GM23338 (cell line): ENCODE data around the gene MOV10. TPM values are rescaled to one million over a fixed set of nuclear protein-coding genes. Genes with fewer than 3 reads are reported as not detected.
A peak's percentile ranks its signal among the peaks of the same experiment; 100 is the strongest.

Source experiments
- ATAC-seq: fragments of 200-7000 bp; cut with Tn5 transposase; 3 replicates; pipeline ENCODE4 v1.9.1; 2020
- DNase-seq: peaks from one replicate; pipeline ENCODE4 v3.0.0-alpha.2; 2015; ENCODE audit warnings: low spot score
- H2AFZ ChIP-seq: fragments of 200-600 bp; sonication (generic); 2 replicates; pipeline ENCODE4 v1.8.0; 2016; ENCODE audit warnings: antibody characterized with exemption, mild to moderate bottlenecking, moderate library complexity
- H3F3A ChIP-seq: fragments of 200-600 bp; sonication (generic); replicated peaks from 2 replicates; pipeline ENCODE4 v1.8.0; 2017; ENCODE audit warnings: antibody characterized with exemption, mixed run types, low read depth
- H3K27ac ChIP-seq: fragments of 200-600 bp; sonication (generic); 2 replicates; pipeline ENCODE4 v1.6.1; 2016; ENCODE audit warnings: low read depth
- H3K27me3 ChIP-seq: fragments of 200-600 bp; sonication (generic); 2 replicates; pipeline ENCODE4 v1.8.0; 2016; ENCODE audit warnings: mild to moderate bottlenecking, mixed run types, moderate library complexity; ENCODE audit not compliant: insufficient read depth
- H3K36me3 ChIP-seq: fragments of 200-600 bp; sonication (generic); 2 replicates; pipeline ENCODE4 v1.8.0; 2016; ENCODE audit warnings: mild to moderate bottlenecking; ENCODE audit not compliant: insufficient read depth
- H3K4me1 ChIP-seq: fragments of 200-600 bp; sonication (generic); 2 replicates; pipeline ENCODE4 v1.8.0; 2016; ENCODE audit warnings: mild to moderate bottlenecking, moderate library complexity; ENCODE audit not compliant: insufficient read depth
- H3K4me2 ChIP-seq: fragments of 200-600 bp; sonication (generic); 2 replicates; pipeline ENCODE4 v1.7.1; 2017; ENCODE audit warnings: mixed run types
- H3K4me3 ChIP-seq: fragments of 200-600 bp; sonication (generic); 2 replicates; pipeline ENCODE4 v1.6.1; 2016; ENCODE audit warnings: mixed run types
- H3K79me2 ChIP-seq: fragments of 200-600 bp; sonication (generic); replicated peaks from 2 replicates; pipeline ENCODE4 v1.8.0; 2017; ENCODE audit warnings: mild to moderate bottlenecking; ENCODE audit not compliant: insufficient read depth
- H3K9me2 ChIP-seq: fragments of 200-600 bp; sonication (generic); 2 replicates; pipeline ENCODE4 v1.8.0; 2017; ENCODE audit not compliant: insufficient read depth
- H4K20me1 ChIP-seq: fragments of 200-600 bp; sonication (generic); replicated peaks from 2 replicates; pipeline ENCODE4 v1.8.0; 2017; ENCODE audit warnings: mild to moderate bottlenecking; ENCODE audit not compliant: insufficient read depth
- H3K27ac Mint-ChIP-seq: 2 replicates; pipeline ENCODE4 v1.8.0; 2020; ENCODE audit warnings: inconsistent platforms, mild to moderate bottlenecking, moderate library complexity, mixed read lengths
- H3K27me3 Mint-ChIP-seq: 3 replicates; pipeline ENCODE4 v1.8.0; 2022; ENCODE audit warnings: low read depth, mild to moderate bottlenecking, moderate library complexity, mixed read lengths, inconsistent platforms; ENCODE audit not compliant: insufficient read depth, poor library complexity
- H3K36me3 Mint-ChIP-seq: 3 replicates; pipeline ENCODE4 v1.8.0; 2021; ENCODE audit warnings: low read depth, mild to moderate bottlenecking, inconsistent platforms, moderate library complexity, mixed read lengths
- H3K4me1 Mint-ChIP-seq: 3 replicates; pipeline ENCODE4 v1.8.0; 2020; ENCODE audit warnings: mild to moderate bottlenecking, inconsistent platforms, mixed read lengths
- H3K4me3 Mint-ChIP-seq: 3 replicates; pipeline ENCODE4 v1.8.0; 2021; ENCODE audit warnings: moderate library complexity, mild to moderate bottlenecking, inconsistent platforms, mixed read lengths
- H3K9me3 Mint-ChIP-seq: 3 replicates; pipeline ENCODE4 v1.8.0; 2020; ENCODE audit warnings: moderate library complexity, mild to moderate bottlenecking, inconsistent platforms, mixed read lengths
- CREB1 ChIP-seq: fragments of 250-450 bp; sonication (Bioruptor Pico); IDR thresholded peaks from 2 replicates; pipeline ENCODE4 v1.5.0; 2020; ENCODE audit warnings: low read depth, mild to moderate bottlenecking, moderate library complexity
- CTCF ChIP-seq, 2 experiments: fragments of 200-600 bp in 1 of 2; sonication (generic) in 1 of 2; conservative IDR thresholded peaks; 2 replicates each; pipeline versions ENCODE4 v1.5.1 to v1.6.1; 2016 to 2017; ENCODE audit warnings: antibody characterized with exemption in 2 of 2, low read depth in 2 of 2, mild to moderate bottlenecking in 2 of 2, moderate library complexity in 1 of 2
- ETS1 ChIP-seq: IDR thresholded peaks from 2 replicates; pipeline ENCODE4 v1.6.1; 2016; ENCODE audit warnings: antibody characterized with exemption
- EZH2phosphoT487 ChIP-seq: fragments of 200-600 bp; sonication (generic); IDR thresholded peaks from one replicate; pipeline ENCODE4 v1.8.1; 2018; ENCODE audit warnings: antibody characterized with exemption; ENCODE audit not compliant: unreplicated experiment
- POLR2AphosphoS5 ChIP-seq: IDR thresholded peaks from 2 replicates; pipeline ENCODE4 v1.6.1; 2016; ENCODE audit warnings: antibody characterized with exemption, low read depth
- STAT1 ChIP-seq: IDR thresholded peaks from one replicate; pipeline ENCODE4 v1.6.1; 2016; ENCODE audit warnings: antibody characterized with exemption; ENCODE audit not compliant: unreplicated experiment
- ZNF114 ChIP-seq: fragments of 250-450 bp; sonication (Bioruptor Pico); IDR thresholded peaks from 2 replicates; pipeline ENCODE4 v1.5.0; 2020; ENCODE audit warnings: mild to moderate bottlenecking, moderate library complexity
- ZNF462 ChIP-seq: fragments of 250-450 bp; sonication (Bioruptor Pico); IDR thresholded peaks from 2 replicates; pipeline ENCODE4 v1.5.0; 2020; ENCODE audit warnings: mild to moderate bottlenecking, moderate library complexity
- polyA plus RNA-seq: library from polyadenylated mRNA; unstranded; fragments of >200 nt; fragmentation: Nextera tagmentation; extraction: Ambion mirVana; gene quantifications from 2 replicates; pipeline ENCODE4 v1.2.1, GENCODE V29; 2016
- total RNA-seq: library from RNA; depleted of rRNA; stranded (reverse); fragments of >200 nt; shearing (Covaris generic); gene quantifications from 2 replicates; pipeline ENCODE4 v1.2.3, GENCODE V29; 2014

Gene MOV10
- total and polyA plus RNA-seq, 2 experiments from 2014 or later, result 53.6 to 77.6 TPM

GRCh38 chr1:112700290-112701226 is 26.1 kb downstream of the MOV10 start:
- Mint-ChIP-seq H3K27ac (peak overlapping the region; percentile 52; the same call in 1 of the 2 replicates), H3K4me1 (peaks cover 79% of the 10 kb centered on the region), H3K4me3 (peak overlapping the region; percentile 18), H3K9me3 (no peaks in the 10 kb centered on the region), H3K36me3 (peaks cover 61% of the 10 kb centered on the region), H3K27me3 (peaks cover 46% of the 10 kb centered on the region)
- Histone ChIP-seq H4K20me1 (peaks cover 25% of the 10 kb centered on the region), H3K9me2 (no peaks in the 10 kb centered on the region), H3K4me3 (peak overlapping the region; percentile 26; the same call in 1 of the 2 replicates), H3F3A (peaks cover 7% of the 10 kb centered on the region; the same call in 1 of the 2 replicates), H3K4me1 (peaks cover 59% of the 10 kb centered on the region), H2AFZ (no peak overlapping the region), H3K36me3 (peaks cover 4% of the 10 kb centered on the region; the same call in 1 of the 2 replicates), H3K4me2 (peak overlapping the region; percentile 69), H3K79me2 (peaks cover 10% of the 10 kb centered on the region; the same call in 1 of the 2 replicates), H3K27me3 (peaks cover 29% of the 10 kb centered on the region), H3K27ac (no peak overlapping the region)
- ATAC-seq, result peak; percentile 56
- peak; percentile 5; the same call in 1 of the 2 replicates for TF ChIP-seq CREB1 (CRISPR knock-in tag)
- peak; percentile 24; the same call in 1 of the 2 replicates for TF ChIP-seq ETS1
- peak; percentile 61 for TF ChIP-seq POLR2AphosphoS5
- no peak for TF ChIP-seq EZH2phosphoT487
- no peak for TF ChIP-seq ZNF114 (CRISPR knock-in tag)
- TF ChIP-seq ZNF462 (CRISPR knock-in tag), result no peak
- no peak for TF ChIP-seq STAT1
- TF ChIP-seq CTCF (conservative IDR thresholded peaks at IDR 0.05; ENCODE audit: low read depth in 2 of 2), result 0 out of 4 replicates have a peak, but pooled peaks of 1 of the 2 experiments have one; percentile 8
- DNase-seq, result peak; percentile 82
